Measurements from ENCODE around the gene TTYH3. TPM values are rescaled to one million over a fixed set of nuclear protein-coding genes. Genes with fewer than 3 reads are reported as not detected.
"Not testable (repeated sequence)": the region's sequence is repeated elsewhere in the genome, so short reads cannot be mapped to it uniquely, and the experiment has no call there.

TTYH3 gene
- total RNA-seq, 1 donor from 2014 or later: 106 TPM

DNA sequence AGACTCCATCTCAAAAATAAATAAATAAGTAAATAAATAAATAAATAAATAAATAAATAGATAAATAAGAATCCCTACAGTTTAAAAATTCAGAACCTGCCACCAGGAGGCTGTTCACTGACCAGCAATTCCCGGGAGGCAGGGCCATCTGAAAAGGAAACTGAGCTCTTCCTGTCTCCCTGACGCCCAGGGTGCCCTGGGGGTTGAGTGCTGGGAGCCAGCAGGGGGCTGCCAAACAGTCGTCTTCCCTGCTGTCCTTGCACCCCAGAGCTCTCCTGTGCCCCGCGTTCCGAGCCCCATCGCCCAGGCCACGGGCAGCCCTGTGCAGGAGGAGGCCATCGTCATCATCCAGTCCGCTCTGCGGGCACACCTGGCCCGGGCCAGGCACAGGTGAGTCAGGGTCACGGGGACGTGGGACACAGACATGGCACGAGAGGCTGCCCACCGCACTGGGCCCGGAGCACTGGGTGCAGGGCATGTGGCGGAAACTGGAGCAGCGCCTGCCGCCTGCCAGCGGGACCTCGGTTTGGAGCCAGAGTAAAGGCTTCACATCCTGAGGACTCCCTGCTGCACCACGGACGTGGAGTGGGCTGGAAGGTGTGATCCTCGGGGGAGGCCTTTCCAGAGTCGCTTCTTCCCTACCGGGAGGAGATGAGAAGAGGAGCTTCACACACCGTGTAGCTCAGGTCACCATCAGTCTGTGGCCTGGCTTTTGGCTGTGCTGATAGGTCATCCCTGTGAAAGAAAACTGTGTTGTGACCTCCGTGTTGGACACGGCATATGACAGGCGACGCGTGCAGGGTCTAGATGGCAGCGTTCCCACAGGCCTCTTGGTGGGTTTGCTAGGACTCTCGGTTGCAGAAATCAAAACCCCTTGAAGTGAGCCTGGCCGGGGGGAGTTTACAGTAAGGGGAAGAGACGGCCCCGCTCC, 25.9 kb upstream of the TTYH3 start:
- TF ChIP-seq CTCF (IDR thresholded peaks at IDR 0.05; ENCODE audit: insufficient read depth, low read length, poor library complexity, severe bottlenecking): no peak
- Histone ChIP-seq H3K4me3 (ENCODE audit: low read depth, low read length) (no peak overlapping the region), H3K36me3 (ENCODE audit: control insufficient read depth, insufficient read depth, low read length) (peaks cover 1% of the 10 kb centered on the region), H3K27me3 (ENCODE audit: control insufficient read depth, insufficient read depth, low read length) (no peaks in the 10 kb centered on the region)
- no peak for DNase-seq (ENCODE audit: low read depth)

GRCh38 chr7:2606539-2606936, 25.2 kb upstream of the TTYH3 start:
- H3K4me3 ChIP-seq (ENCODE audit: low read depth, low read length): no peak overlapping the region
- DNase-seq (ENCODE audit: low read depth): no peak
- H3K36me3 ChIP-seq (ENCODE audit: control insufficient read depth, insufficient read depth, low read length): no peaks in the 10 kb centered on the region
- H3K27me3 ChIP-seq (ENCODE audit: control insufficient read depth, insufficient read depth, low read length): no peaks in the 10 kb centered on the region
- TF ChIP-seq CTCF (IDR thresholded peaks at IDR 0.05; ENCODE audit: insufficient read depth, low read length, poor library complexity, severe bottlenecking): no peak

- no peak for DNase-seq (ENCODE audit: low read depth)
- Histone ChIP-seq H3K36me3 (ENCODE audit: control insufficient read depth, insufficient read depth, low read length) (no peaks in the 10 kb centered on the region), H3K4me3 (ENCODE audit: low read depth, low read length) (no peak overlapping the region), H3K27me3 (ENCODE audit: control insufficient read depth, insufficient read depth, low read length) (no peaks in the 10 kb centered on the region)
- no peak for TF ChIP-seq CTCF (IDR thresholded peaks at IDR 0.05; ENCODE audit: insufficient read depth, low read length, poor library complexity, severe bottlenecking)
Measured at GRCh38 chr7:2607122-2607922, 24.5 kb upstream of the TTYH3 start.

DNA sequence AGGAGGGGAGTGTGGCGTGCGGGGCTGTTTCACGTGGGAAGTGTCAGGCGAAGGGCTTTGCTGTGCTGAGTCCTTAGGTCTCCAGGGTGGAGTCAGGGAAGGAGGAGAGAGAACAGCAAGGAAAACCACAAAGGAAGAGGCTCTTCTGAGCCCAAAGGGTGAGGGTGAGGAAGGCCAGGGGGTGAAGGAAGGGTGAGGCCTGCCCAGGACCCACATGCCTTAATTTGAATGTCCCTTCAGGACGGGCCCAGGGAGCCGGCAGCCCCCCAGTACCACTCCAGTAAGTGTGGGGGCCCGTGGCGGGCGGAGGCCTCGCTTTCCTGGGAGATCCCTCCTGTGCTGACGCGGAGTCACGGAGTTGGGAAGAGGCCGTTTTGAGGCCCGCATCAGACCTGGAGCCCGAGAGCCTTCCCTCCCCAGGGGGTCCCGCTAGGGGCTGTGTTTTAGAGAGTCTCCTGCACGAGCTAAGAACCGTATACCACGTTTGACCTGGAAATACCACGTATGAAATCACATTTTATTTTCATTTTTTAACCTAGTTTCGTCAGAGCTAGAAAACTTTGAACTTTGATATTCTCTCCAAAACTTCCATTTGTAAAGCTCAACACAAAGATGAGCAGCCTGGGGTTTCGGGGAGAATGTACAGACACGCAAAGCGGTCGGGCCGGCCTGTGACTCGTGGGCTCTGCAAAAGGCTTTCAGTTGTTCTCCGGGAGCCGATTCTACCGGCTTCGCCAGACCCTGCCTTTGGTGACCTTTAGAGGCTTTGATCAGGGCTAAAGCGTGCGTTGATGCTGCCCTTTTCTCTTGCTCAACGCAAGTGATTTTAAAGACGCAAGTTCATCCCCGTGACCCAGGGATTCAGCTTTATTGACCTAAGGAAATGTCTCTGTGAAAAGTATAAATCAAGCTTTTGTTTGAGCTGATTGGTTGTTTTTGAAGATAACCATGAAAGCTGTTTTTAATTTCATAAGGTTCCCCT, 23.6 kb upstream of the TTYH3 start:
- no peaks in the 10 kb centered on the region for H3K27me3 ChIP-seq (ENCODE audit: control insufficient read depth, insufficient read depth, low read length)
- no peak for DNase-seq (ENCODE audit: low read depth)
- no peak for TF ChIP-seq CTCF (IDR thresholded peaks at IDR 0.05; ENCODE audit: insufficient read depth, low read length, poor library complexity, severe bottlenecking)
- H3K4me3 ChIP-seq (ENCODE audit: low read depth, low read length): no peak overlapping the region
- no peaks in the 10 kb centered on the region for H3K36me3 ChIP-seq (ENCODE audit: control insufficient read depth, insufficient read depth, low read length)

GRCh38 chr7:2608921-2609411, 22.8 kb upstream of the TTYH3 start:
- DNase-seq (ENCODE audit: low read depth): no peak

DNA sequence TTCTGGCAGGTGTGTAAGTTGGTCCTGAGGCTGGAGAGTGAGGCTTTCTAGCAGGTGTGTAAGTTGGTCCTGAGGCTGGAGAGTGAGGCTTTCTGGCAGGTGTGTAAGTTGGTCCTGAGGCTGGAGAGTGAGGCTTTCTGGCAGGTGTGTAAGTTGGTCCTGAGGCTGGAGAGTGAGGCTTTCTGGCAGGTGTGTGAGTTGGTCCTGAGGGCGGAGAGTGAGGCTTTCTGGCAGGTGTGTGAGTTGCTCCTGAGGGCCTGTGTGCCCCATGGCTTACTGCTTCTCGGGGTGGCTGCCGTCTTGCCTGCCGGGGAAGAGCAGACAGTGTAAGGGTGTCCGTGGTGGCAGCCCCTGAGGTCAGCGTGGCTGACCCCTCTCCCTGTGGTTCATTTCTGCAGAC, 22.1 kb upstream of the TTYH3 start:
- not testable (repeated sequence) for H3K36me3 ChIP-seq (ENCODE audit: control insufficient read depth, insufficient read depth, low read length); H3K4me3 ChIP-seq (ENCODE audit: low read depth, low read length); H3K27me3 ChIP-seq (ENCODE audit: control insufficient read depth, insufficient read depth, low read length); DNase-seq (ENCODE audit: low read depth)

More at GRCh38 chr7:2608921-2609411, 22.8 kb upstream of the TTYH3 start:
- Histone ChIP-seq H3K27me3 (ENCODE audit: control insufficient read depth, insufficient read depth, low read length) (no peaks in the 10 kb centered on the region), H3K36me3 (ENCODE audit: control insufficient read depth, insufficient read depth, low read length) (no peaks in the 10 kb centered on the region), H3K4me3 (ENCODE audit: low read depth, low read length) (no peak overlapping the region)
- TF ChIP-seq CTCF (IDR thresholded peaks at IDR 0.05; ENCODE audit: insufficient read depth, low read length, poor library complexity, severe bottlenecking): peak; percentile 46

Measured in kidney epithelial cell (primary cell).